Measurements from ENCODE around the gene LOXHD1.

Gene LOXHD1

GRCh38 chr18:46702471-46702870, 45.5 kb upstream of the LOXHD1 start:
- peak overlapping the region; percentile 16 for H3K27ac ChIP-seq
- H3K79me2 ChIP-seq: peaks cover 43% of the 10 kb centered on the region
- H2AFZ ChIP-seq: no peak overlapping the region
- H3K9me3 ChIP-seq (ENCODE audit: control insufficient read depth, low read length): no peaks in the 10 kb centered on the region
- no peak overlapping the region for H3K4me3 ChIP-seq (ENCODE audit: low read depth, low read length)
- H3K4me2 ChIP-seq (ENCODE audit: low read length): peak overlapping the region; percentile 35
- H3K36me3 ChIP-seq (ENCODE audit: control insufficient read depth, insufficient read depth, low read length): no peaks in the 10 kb centered on the region
- peaks cover 68% of the 10 kb centered on the region for H3K4me1 ChIP-seq
- H3K27me3 ChIP-seq (ENCODE audit: control insufficient read depth, insufficient read depth, low read length): no peaks in the 10 kb centered on the region
- TF ChIP-seq, protein P1, sequence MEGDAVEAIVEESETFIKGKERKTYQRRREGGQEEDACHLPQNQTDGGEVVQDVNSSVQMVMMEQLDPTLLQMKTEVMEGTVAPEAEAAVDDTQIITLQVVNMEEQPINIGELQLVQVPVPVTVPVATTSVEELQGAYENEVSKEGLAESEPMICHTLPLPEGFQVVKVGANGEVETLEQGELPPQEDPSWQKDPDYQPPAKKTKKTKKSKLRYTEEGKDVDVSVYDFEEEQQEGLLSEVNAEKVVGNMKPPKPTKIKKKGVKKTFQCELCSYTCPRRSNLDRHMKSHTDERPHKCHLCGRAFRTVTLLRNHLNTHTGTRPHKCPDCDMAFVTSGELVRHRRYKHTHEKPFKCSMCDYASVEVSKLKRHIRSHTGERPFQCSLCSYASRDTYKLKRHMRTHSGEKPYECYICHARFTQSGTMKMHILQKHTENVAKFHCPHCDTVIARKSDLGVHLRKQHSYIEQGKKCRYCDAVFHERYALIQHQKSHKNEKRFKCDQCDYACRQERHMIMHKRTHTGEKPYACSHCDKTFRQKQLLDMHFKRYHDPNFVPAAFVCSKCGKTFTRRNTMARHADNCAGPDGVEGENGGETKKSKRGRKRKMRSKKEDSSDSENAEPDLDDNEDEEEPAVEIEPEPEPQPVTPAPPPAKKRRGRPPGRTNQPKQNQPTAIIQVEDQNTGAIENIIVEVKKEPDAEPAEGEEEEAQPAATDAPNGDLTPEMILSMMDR (IDR thresholded peaks at IDR 0.05): no peak
- H3K9ac ChIP-seq: no peak overlapping the region

- no peaks in the 10 kb centered on the region for H3K36me3 ChIP-seq (ENCODE audit: control insufficient read depth, insufficient read depth, low read length)
- H2AFZ ChIP-seq: peak overlapping the region; percentile 48
- H3K79me2 ChIP-seq: peaks cover 38% of the 10 kb centered on the region
- H3K4me2 ChIP-seq (ENCODE audit: low read length): peak overlapping the region; percentile 18
- TF ChIP-seq, protein P1 (IDR thresholded peaks at IDR 0.05): no peak
- no peak overlapping the region for H3K9ac ChIP-seq
- H3K27me3 ChIP-seq (ENCODE audit: control insufficient read depth, insufficient read depth, low read length): no peaks in the 10 kb centered on the region
- no peak overlapping the region for H3K4me3 ChIP-seq (ENCODE audit: low read depth, low read length)
- peak overlapping the region; percentile 77 for H3K27ac ChIP-seq
- no peaks in the 10 kb centered on the region for H3K9me3 ChIP-seq (ENCODE audit: control insufficient read depth, low read length)
- peaks cover 72% of the 10 kb centered on the region for H3K4me1 ChIP-seq
These were observed 43.2 kb upstream of the LOXHD1 start for GRCh38 chr18:46700066-46700824.

DNA sequence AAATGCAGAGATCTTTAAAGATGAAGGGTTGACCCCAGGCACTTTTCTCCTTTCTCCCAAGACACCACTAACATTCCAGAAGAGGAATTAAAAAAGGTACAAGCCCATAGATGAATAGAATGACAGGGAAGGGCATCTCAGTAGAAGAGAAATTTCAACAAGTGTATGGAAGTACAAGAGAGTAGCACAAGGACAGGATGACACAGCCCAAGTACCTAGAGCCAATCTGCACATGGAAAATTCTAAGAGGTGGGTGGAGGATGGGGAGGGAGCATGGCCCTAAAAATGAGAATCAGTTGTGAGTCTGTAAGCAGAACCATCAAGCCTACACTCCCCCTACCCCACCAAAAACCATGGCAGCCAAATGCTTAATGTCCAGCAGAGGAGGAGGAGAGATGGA, 39.7 kb upstream of the LOXHD1 start:
- peak overlapping the region; percentile 77 for H3K27ac ChIP-seq
- H2AFZ ChIP-seq: no peak overlapping the region

DNA sequence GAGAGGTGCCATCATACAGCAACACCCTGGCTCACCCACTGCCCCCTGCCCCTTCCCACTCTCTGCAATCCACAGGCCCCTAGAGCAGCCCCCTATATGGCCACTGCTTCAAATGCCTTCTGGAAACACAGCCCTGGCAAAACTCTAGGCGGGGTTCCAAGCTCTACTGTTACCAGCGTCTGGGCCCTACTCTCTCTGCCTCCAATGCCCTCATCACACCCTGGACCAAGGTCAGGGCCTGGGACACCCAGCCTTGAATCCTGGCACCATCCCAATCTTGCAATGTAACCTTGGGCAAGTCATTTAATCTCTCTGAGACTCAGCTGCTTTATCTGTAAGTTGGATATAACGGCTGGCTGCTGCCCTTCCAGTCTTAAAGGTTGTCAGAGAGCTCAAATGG, 39.2 kb upstream of the LOXHD1 start:
- no peak overlapping the region for H3K4me2 ChIP-seq (ENCODE audit: low read length)
- no peak overlapping the region for H3K9ac ChIP-seq
- H2AFZ ChIP-seq: no peak overlapping the region

More for the DNA sequence above, 39.7 kb upstream of the LOXHD1 start:
- Histone ChIP-seq H3K4me2 (ENCODE audit: low read length) (no peak overlapping the region), H3K27me3 (ENCODE audit: control insufficient read depth, insufficient read depth, low read length) (no peaks in the 10 kb centered on the region), H3K9me3 (ENCODE audit: control insufficient read depth, low read length) (no peaks in the 10 kb centered on the region), H3K79me2 (peaks cover 17% of the 10 kb centered on the region), H3K4me1 (peaks cover 56% of the 10 kb centered on the region), H3K36me3 (ENCODE audit: control insufficient read depth, insufficient read depth, low read length) (no peaks in the 10 kb centered on the region), H3K9ac (no peak overlapping the region), H3K4me3 (ENCODE audit: low read depth, low read length) (no peak overlapping the region)
- TF ChIP-seq, protein P1 (IDR thresholded peaks at IDR 0.05): no peak

More for the DNA sequence above, 39.2 kb upstream of the LOXHD1 start:
- Histone ChIP-seq H3K4me1 (peaks cover 56% of the 10 kb centered on the region), H3K27me3 (ENCODE audit: control insufficient read depth, insufficient read depth, low read length) (no peaks in the 10 kb centered on the region), H3K36me3 (ENCODE audit: control insufficient read depth, insufficient read depth, low read length) (no peaks in the 10 kb centered on the region), H3K9me3 (ENCODE audit: control insufficient read depth, low read length) (no peaks in the 10 kb centered on the region), H3K79me2 (peaks cover 17% of the 10 kb centered on the region), H3K27ac (peak overlapping the region; percentile 77), H3K4me3 (ENCODE audit: low read depth, low read length) (no peak overlapping the region)
- TF ChIP-seq, protein P1 (IDR thresholded peaks at IDR 0.05): no peak
